GM12878 (cell line): Measurements from ENCODE around the gene TLR10. TPM values are rescaled to one million over a fixed set of nuclear protein-coding genes. Genes with fewer than 3 reads are reported as not detected.

Experiments used
- ATF7 ChIP-seq: fragments of 450-650 bp; IDR thresholded peaks from 2 replicates; pipeline ENCODE4 v1.6.1; 2016; ENCODE audit warnings: low read depth, mild to moderate bottlenecking
- DPF2 ChIP-seq: fragments of 450-650 bp; IDR thresholded peaks from 2 replicates; pipeline ENCODE4 v1.6.1; 2017; ENCODE audit warnings: mild to moderate bottlenecking
- GATAD2B ChIP-seq: fragments of 450-650 bp; conservative IDR thresholded peaks from 2 replicates; pipeline ENCODE4 v1.6.1; 2017; ENCODE audit warnings: low read depth, mild to moderate bottlenecking, moderate library complexity
- MEF2B ChIP-seq: fragments of 450-650 bp; IDR thresholded peaks from 2 replicates; pipeline ENCODE4 v1.6.1; 2018; ENCODE audit warnings: mild to moderate bottlenecking, moderate library complexity; ENCODE audit not compliant: partially characterized antibody, poor library complexity, severe bottlenecking
- MTA2 ChIP-seq: fragments of 450-650 bp; IDR thresholded peaks from 2 replicates; pipeline ENCODE4 v1.6.1; 2016; ENCODE audit warnings: low read depth, mild to moderate bottlenecking, moderate library complexity
- NFIC ChIP-seq: IDR thresholded peaks from 2 replicates; pipeline ENCODE4 v1.6.1; 2012; ENCODE audit warnings: low read depth, mild to moderate bottlenecking, inconsistent platforms, low read length, moderate library complexity
- NR2F1 ChIP-seq: fragments of 450-650 bp; conservative IDR thresholded peaks from 2 replicates; pipeline ENCODE4 v1.6.1; 2017; ENCODE audit warnings: mild to moderate bottlenecking
- POLR2A ChIP-seq: IDR thresholded peaks from 2 replicates; pipeline ENCODE4 v1.6.1; 2011; ENCODE audit warnings: low read depth, mild to moderate bottlenecking, low read length
- RAD51 ChIP-seq: fragments of 450-650 bp; IDR thresholded peaks from 2 replicates; pipeline ENCODE4 v1.6.1; 2016; ENCODE audit warnings: moderate library complexity, mild to moderate bottlenecking, inconsistent platforms
- RELB ChIP-seq: fragments of 450-650 bp; IDR thresholded peaks from 2 replicates; pipeline ENCODE4 v1.6.1; 2017; ENCODE audit warnings: low read depth, mild to moderate bottlenecking, moderate library complexity
- ZNF24 ChIP-seq: fragments of 450-650 bp; IDR thresholded peaks from 2 replicates; pipeline ENCODE4 v1.6.1; 2017; ENCODE audit warnings: antibody characterized with exemption, mild to moderate bottlenecking
- ZNF592 ChIP-seq: fragments of 450-650 bp; IDR thresholded peaks from 2 replicates; pipeline ENCODE4 v1.6.1; 2017; ENCODE audit warnings: mild to moderate bottlenecking, moderate library complexity
- polyA plus RNA-seq, 11 experiments: library from polyadenylated mRNA; depleted of rRNA in 4 of 11; unstranded in 6 of 11; stranded (reverse) in 5 of 11; fragments of >200 nt; fragmentation: Nextera tagmentation in 4 of 11; fragmentation: Illumina TruSeq in 1 of 11; extraction: Ambion mirVana in 4 of 11; extraction: Trizol in 1 of 11; gene quantifications; 1 replicate in 1 of 11; 2 replicates in 10 of 11; pipeline versions ENCODE4 v1.2.1 to v1.2.3, GENCODE V29; 2011 to 2016; ENCODE audit warnings: inconsistent platforms in 2 of 11, missing spikeins in 2 of 11, low read depth in 1 of 11
- total RNA-seq, 4 experiments: library from RNA; depleted of rRNA in 3 of 4; stranded (reverse); fragments of >200 nt in 3 of 4; fragmentation: Illumina TruSeq in 1 of 4; extraction: Trizol in 1 of 4; gene quantifications; 2 replicates each; pipeline versions ENCODE4 v1.2.1 to v1.2.3, GENCODE V29; 2013 to 2021
- TF ChIP-seq, protein P1 (sequence below): fragments of 450-650 bp; formaldehyde crosslinking; IDR thresholded peaks from 2 replicates; pipeline ENCODE4 v1.4.0; 2020; ENCODE audit warnings: mild to moderate bottlenecking, moderate library complexity

TLR10 gene
- total and polyA plus RNA-seq, 10 of the 15 experiments (the other 5 are each of a cell fraction or from before 2014, with no cell fraction given): 31.5 to 149 (median 64.9) TPM

DNA sequence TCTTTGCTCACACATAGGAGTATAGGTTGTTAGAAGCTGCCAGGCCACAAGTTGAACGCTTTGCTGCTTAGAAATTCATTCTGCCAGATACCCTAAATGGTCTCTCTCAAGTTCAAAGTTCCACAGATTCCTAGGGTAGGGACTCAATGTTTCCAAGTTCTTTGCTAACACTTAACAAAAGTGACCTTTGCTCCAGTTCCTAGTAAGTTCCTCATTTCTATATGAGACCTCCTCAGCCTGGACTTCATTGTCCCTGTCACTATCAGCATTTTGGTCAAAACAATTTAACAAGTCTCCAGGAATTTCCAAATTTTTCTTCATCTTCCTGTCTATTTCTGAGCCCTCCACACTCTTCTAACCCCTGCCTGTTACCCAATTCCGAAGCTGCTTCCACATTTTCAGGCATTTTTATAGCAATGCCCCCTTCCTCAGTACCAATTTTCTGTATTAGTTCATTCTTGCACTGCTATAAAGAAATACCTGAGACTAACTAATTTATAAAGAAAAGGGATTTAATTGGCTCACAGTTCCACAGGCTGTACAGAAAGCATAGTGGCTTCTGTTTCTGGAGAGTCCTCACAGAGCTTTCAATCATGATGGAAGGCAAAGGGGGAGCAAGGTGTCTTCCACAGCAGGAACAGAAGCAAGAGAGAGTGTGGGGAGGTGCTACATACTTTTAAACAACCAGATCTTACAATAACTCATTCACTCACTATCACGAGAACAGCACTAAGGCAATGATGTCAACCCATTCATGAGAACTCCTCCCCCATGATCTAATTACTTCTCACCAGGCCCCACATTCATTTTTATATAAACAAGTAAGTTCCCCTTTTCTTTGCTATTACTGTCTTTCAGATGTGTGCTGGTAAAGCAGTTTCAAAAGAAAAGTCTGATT, 33.3 kb upstream of the TLR10 start (continued):
- TF ChIP-seq RELB (peak; percentile 63), ATF7 (peak; percentile 98), GATAD2B (peak; percentile 27; the same call in 1 of the 2 replicates), POLR2A (0 out of 2 replicates have a peak, but pooled peaks have one; percentile 22), NFIC (0 out of 2 replicates have a peak, but pooled peaks have one; percentile 27), DPF2 (0 out of 2 replicates have a peak, but pooled peaks have one; percentile 18), RAD51 (peak; percentile 26; the same call in 1 of the 2 replicates), NR2F1 (peak; percentile 40; the same call in 1 of the 2 replicates), MTA2 (peak; percentile 88), ZNF24 (peak; percentile 72), MEF2B (peak; percentile 48), ZNF592 (no peak)
- TF ChIP-seq, protein P1, sequence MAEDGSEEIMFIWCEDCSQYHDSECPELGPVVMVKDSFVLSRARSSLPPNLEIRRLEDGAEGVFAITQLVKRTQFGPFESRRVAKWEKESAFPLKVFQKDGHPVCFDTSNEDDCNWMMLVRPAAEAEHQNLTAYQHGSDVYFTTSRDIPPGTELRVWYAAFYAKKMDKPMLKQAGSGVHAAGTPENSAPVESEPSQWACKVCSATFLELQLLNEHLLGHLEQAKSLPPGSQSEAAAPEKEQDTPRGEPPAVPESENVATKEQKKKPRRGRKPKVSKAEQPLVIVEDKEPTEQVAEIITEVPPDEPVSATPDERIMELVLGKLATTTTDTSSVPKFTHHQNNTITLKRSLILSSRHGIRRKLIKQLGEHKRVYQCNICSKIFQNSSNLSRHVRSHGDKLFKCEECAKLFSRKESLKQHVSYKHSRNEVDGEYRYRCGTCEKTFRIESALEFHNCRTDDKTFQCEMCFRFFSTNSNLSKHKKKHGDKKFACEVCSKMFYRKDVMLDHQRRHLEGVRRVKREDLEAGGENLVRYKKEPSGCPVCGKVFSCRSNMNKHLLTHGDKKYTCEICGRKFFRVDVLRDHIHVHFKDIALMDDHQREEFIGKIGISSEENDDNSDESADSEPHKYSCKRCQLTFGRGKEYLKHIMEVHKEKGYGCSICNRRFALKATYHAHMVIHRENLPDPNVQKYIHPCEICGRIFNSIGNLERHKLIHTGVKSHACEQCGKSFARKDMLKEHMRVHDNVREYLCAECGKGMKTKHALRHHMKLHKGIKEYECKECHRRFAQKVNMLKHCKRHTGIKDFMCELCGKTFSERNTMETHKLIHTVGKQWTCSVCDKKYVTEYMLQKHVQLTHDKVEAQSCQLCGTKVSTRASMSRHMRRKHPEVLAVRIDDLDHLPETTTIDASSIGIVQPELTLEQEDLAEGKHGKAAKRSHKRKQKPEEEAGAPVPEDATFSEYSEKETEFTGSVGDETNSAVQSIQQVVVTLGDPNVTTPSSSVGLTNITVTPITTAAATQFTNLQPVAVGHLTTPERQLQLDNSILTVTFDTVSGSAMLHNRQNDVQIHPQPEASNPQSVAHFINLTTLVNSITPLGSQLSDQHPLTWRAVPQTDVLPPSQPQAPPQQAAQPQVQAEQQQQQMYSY (CRISPR knock-in tag): 0 out of 2 replicates have a peak, but pooled peaks have one; percentile 51
